GM21515 (cell line): Measurements from ENCODE around the gene NPW.

ENCODE experiments used
- ATAC-seq: cut with Tn5 transposase; IDR thresholded peaks from one replicate; pipeline ENCODE4 v1.9.1; 2021; ENCODE audit not compliant: unreplicated experiment

NPW gene

DNA sequence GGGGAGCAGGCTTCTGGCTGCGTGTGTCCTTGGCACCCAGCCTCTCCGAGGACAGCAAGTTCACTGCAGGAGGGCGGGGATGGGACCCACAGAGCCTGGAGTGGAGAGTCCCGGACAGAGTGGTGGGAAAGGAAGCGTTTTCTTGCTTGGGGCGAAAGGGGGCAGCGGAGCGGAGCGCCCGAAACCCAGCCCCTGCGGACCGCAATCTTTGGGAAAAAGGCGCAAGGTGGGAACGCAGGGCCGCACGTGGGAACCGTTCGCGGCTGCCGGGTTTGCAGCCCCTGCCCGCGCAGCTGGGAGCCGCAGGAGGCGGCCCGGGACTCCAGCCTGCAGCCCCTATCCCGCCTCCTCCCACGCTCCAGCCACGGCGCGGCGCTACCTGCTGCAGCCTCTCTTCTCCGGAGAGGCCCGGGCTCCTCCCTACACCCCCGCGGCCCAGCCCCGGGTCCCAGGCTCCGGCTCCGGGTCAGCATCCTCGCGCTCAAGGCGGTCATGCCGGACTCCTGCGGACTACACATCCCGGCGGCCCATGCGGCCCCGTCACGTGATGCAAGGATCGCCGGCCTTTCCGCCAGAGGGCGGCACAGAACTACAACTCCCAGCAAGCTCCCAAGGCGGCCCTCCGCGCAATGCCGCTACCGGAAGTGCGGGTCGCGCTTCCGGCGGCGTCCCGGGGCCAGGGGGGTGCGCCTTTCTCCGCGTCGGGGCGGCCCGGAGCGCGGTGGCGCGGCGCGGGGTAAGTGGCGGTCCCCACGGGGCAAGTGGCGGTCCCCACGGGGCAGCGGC lies 27.9 kb downstream of the NPW start, which contains the start of the genes NTHL1 and TSC2:
TSS of gene NTHL1 (minus strand) at position 505 of the 786 bp plus-strand sequence. CDS start at position 494, 11 bp downstream.
TSS of gene TSC2 (plus strand) at position 656 of the 786 bp plus-strand sequence. CDS start 631 bp downstream, outside the sequence.
- peak; percentile 93 for ATAC-seq

DNA sequence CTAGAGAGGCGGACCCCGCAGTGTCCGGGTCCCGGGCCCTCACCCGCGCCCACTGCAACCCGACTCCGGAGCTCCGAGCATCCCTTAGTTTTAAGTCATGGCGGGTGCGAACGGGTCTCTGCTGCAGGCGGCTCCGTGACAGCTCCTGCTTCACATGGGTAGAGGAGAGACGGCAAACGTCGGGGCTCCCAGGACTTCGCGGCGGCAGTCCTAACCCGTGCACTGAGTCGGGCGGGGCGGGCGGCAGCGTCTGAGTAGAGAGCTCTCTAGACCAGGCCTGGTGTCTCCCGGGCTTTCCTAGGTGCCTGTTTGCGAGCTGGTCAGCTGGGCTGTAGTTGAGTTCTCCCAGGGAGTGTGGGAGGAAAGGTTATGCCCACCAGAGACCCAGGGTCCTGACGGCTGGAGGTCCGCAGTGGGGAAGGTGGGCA lies 28.5 kb downstream of the NPW start:
- ATAC-seq = no peak

DNA sequence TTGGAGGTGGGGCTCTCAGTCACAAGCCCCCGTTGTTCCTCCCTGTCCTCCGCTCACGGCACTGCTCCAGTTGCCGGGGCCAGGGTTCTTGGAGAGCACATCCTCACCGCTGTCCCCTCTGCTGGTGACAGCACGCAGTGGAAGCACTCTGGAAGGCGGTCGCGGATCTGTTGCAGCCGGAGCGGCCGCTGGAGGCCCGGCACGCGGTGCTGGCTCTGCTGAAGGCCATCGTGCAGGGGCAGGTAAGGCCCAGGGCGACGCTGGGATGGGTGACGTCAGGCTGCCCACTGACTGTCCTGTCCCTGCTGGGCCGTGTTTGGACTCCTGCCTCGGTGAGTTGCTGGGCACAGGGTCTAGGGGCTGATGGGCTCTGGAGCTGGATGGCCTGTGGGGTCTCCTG lies 33.6 kb downstream of the NPW start:
- ATAC-seq = no peak

DNA sequence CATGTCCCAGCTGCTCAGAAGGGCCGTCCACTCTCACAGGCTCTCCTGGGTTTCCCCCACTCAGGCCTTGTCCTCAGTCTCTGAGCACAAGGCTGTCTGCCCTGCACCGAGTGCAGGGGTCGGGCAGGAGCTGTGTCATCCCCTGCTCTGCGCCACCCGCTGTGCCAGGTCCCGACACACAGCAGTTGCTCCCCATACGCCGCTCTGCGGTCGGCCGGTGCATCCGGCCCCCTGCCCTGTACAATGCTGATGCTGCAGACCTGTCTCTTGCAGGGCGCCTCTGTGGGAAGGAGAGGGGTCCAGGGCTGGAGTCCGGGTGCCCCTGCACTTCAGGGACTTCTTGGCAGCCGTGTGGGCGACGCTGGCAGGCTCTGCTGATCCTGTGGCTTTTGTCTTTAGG lies 34.3 kb downstream of the NPW start:
- ATAC-seq = no peak

DNA sequence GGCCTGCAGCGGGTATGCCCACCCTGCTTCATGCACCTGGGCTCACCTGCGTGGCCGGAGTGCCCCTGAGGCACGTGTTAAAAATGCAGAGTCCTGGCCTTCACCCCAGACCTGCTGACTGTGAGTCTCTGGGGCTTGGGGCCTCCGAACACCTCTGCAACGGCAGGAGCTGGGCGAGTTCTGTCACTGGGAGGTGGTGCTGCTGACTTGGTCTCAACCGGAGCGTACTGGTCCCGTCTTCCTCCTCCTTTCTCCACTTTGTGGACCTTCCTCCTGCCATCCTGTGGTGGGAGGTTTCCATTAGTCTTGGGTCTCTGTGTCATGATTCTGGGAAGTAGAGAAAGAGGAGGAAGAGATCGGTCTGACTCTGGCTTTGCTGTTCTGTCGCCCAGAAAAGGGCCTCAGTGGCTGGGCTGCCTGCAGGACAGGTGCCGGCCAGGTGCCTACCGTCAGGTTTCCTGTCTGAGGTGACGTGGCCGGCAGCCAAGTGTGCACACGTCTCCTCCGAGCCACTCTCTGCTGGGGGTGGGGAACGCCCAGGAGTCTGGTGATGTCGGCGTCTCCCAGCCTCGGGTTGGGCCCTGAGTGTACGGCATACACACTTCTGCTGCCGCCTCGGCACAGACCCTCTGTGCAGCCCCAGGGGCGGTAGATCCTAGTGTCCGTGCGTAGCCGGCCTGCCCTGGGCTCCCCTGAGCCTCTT lies 35.1 kb downstream of the NPW start:
- no peak for ATAC-seq

DNA sequence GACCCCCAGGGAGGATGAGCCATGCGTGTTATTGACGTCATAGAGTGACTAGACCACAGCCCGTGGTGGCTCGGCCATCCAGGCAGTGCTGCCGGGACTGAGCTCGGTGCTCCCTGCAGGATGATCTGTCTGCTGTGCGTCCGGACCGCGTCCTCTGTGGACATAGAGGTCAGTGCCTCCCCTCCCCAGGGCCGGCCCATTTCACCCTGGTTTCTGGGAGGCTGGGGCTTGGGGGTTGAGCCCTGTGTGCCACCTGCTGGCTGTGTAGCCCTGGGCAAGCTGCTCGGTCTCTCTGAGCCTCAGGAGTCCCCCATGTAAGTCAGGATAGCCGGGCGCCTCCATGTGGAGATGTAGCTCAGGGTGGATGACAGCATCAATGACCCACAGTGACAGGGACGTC lies 36.5 kb downstream of the NPW start:
- ATAC-seq = no peak

DNA sequence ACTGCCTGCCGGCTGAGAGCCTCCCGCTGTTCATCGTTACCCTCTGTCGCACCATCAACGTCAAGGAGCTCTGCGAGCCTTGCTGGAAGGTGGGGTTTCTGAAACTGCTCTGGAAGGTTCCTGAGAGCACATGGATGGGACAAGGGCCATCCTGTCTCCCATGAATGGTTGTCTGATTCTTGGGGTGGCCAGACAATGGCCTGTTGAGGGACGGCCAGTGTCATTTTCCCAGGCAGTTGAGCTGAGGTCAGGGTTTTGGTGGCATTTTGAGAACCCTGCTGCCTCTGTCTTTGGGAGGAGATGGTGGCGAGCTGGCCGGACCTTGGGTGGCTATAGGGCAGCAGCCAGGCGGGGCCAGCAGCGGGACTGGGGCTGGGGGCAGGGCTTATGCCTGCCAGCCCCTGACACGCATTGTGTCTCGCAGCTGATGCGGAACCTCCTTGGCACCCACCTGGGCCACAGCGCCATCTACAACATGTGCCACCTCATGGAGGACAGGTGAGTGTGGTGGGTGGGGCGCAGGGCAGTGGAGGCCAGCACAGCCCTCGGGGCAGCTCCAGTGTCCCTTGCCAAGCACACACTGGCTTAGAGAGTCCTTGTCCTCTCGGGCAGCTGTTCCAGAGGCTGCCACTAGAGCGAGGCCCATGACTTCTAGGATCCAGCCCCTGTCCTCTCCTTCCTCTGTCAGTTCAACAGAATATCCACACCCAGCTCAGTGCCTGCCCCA lies 37.3 kb downstream of the NPW start:
- no peak for ATAC-seq

DNA sequence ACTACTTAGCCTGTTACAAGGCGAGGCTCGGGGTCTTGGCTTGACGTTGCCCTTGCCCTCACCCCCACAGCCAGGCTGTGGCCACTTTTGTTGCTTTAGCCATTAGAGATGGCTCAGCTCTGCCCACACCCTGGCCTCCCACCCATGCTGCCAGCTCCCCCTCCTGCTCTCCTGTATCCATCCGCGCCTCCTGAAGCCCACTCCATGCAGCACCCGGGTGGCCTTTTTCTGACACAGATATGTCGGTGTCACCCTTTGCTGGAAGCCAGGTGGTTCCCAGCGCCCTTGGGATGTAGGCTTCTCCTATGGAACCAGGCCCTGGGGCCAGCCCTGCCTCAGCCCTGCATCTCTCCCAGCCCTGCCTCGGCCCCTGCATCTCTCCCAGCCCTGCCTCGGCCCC lies 37.9 kb downstream of the NPW start:
- ATAC-seq = no peak

DNA sequence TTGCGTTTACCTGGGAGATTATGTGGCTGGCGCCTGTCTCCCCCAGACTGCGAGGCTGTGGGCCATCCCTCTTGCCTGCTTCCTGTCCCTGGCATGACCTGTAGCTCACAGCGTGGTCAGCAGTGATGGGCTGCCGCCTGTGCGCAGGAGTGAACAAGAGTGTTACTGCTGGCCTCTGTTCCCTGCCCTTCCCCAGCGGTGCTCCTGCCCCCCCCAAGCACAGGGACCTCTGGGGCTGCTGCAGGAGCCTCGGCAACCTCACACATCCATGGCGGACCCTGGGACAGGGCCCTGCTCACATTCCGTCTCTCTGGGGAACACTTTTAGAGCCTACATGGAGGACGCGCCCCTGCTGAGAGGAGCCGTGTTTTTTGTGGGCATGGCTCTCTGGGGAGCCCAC lies 38.8 kb downstream of the NPW start:
- no peak for ATAC-seq

DNA sequence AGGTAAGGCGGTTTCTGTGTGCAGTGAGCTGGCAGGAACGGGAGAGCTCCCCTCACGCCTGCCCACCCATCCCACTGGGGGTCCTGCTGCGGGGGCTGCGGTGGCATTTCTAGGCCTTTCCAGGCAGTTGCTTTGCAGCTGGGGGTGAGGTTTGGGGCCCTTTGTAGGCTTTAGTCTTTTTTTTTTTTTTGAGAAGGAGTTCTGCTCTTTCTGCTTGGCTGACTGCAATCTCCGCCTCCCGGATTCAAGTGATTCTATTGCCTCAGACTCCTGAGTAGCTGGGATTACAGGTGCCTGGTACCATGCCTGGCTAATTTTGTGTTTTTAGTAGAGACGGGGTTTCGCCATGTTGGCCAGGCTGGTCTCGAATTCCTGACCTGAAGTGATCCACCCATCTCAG lies 39.3 kb downstream of the NPW start:
- no peak for ATAC-seq

DNA sequence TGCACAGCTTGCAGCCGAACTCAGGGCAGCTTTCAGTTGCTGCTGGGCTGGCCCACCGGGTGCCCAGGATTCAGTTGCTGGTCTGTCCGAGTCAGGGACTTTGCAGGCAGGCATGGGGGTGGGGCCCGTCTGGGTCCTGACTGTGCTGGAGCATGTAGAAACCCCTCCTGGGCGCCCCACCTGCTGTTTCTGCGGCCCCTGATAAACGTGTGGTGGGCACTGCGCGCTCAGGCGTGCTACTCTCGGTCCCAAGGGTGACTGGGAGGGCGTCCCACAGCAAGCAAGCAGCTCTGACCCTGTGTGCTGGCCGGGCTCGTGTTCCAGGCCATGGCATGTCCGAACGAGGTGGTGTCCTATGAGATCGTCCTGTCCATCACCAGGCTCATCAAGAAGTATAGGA lies 40.8 kb downstream of the NPW start:
- ATAC-seq = no peak

DNA sequence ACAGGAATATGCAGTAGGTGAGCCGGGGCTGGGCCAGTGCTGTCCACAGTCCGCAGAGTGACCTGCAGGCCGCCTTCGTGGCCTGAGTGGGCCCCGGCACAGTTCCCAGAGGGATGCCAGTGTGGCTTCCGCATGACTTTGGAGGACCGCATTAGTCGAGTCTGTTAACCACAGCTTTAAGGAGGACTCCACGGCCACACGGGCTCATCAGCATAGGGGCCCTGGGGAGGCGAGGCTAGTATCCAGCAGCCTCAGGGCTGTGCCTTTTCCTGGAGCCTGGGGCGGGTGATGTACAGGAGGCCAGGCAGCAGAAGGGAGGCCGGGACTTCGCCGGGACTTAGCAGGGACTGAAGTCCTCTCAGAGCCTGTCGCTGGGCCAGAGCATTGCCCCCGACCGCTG lies 41.4 kb downstream of the NPW start:
- no peak for ATAC-seq

DNA sequence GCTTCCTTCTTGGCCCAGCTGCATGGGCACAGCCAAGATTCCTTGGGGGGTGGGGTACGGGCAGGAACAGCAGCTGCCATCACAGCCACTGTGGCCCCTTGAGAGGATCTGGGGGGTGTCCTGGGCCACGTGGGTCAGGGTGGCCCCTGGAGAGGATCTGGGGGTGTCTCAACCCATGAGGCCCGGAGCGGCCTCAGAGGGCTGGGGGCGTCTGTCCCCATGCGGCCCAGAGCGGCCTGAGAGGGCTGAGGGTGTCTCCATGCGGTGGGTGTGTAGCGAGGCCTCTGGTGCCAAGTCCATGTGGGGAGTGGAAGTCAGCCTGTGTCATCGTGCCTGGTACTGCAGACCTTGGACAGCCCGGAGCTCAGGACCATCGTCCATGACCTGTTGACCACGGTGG lies 41.9 kb downstream of the NPW start:
- no peak for ATAC-seq

DNA sequence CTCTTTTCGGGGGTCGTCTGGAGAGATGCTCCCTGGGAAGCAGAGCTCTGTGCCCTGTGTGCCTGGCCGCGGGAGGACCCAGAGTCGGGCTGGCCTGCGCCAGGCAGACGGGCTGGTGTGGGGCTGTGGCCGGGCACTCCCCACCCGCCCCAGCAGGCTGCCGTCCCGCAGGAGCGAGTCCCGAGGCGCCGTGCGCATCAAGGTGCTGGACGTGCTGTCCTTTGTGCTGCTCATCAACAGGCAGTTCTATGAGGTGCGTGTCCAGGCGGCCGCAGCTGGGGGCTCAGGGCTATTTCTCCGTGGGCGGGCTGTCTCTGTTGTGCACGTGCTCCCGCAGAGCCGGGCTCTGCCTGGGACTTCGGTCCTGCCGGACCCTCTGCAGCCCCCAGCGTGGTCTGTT lies 43.2 kb downstream of the NPW start:
- ATAC-seq = no peak

DNA sequence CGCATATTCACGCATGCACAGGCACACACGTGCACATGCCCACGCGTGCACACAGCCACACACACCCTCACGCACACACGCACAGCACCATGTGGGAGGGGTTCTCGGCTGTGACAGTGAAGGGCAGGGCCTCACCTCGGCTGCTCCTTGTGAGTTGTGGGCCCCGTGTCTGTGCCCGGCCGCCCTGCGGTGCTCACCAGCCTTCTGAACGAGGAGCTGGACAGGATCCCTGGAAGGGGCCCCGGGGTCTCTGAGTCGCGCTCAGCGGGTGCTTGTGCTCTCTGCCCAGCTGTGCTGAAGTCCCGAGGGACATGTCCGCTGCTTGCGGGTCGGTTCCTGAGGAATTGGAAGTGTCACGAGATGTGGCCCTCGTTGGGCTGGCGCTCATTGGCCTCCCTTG lies 44.3 kb downstream of the NPW start:
- ATAC-seq = no peak

DNA sequence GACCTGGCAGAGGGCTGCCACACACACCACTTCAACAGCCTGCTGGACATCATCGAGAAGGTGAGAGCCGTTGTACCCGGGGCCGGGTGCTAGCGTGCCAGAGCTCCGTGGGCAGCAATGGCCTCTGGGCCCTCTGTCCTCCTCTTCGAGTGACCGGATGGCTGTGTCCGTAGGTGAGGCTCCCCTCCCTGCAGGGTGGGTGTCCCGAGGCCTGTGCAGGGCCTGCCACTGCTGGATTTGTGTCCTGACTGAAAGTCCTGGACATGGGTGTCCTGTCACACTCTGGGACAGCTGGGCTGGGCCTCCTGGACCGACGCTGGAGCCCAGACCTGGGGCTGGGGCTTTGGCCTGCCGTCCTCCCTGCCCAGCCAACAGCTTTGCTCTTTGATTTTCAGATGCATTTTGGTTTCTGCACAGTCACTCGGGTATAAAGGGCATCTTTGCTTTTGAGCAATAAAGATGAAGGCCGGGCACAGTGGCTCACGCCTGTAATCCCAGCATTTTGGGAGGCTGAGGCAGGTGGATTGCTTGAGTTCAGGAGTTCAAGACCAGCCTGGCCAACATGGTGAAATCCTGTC lies 44.9 kb downstream of the NPW start:
- no peak for ATAC-seq

DNA sequence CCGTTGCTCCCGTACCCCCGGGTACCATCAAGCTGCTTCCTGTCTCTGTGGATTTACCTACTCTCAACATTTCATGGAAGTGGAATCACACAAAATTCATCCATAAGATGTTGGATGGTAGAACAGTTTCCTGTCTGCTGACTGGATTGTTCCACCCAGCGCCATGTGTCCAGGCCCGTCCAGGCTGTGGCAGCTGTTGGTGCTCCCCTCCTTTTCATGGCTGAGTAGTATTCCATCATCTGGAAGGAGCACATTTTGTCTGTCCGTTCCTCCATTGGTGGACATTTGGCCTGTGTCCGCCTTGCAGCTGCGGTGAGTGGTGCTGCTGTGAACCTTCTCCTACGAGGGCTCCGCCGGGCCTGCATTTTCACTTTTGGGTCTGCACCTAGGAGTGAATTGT lies 46.6 kb downstream of the NPW start:
- ATAC-seq = no peak
